GM23338 (cell line): ENCODE data around the gene RAMP1. TPM values are rescaled to one million over a fixed set of nuclear protein-coding genes. Genes with fewer than 3 reads are reported as not detected.

Experiments used
- ATAC-seq: fragments of 200-7000 bp; cut with Tn5 transposase; 3 replicates; pipeline ENCODE4 v1.9.1; 2020
- DNase-seq: peaks from one replicate; pipeline ENCODE4 v3.0.0-alpha.2; 2015; ENCODE audit warnings: low spot score
- H2AFZ ChIP-seq: fragments of 200-600 bp; sonication (generic); 2 replicates; pipeline ENCODE4 v1.8.0; 2016; ENCODE audit warnings: antibody characterized with exemption, mild to moderate bottlenecking, moderate library complexity
- H3F3A ChIP-seq: fragments of 200-600 bp; sonication (generic); replicated peaks from 2 replicates; pipeline ENCODE4 v1.8.0; 2017; ENCODE audit warnings: antibody characterized with exemption, mixed run types, low read depth
- H3K27ac ChIP-seq: fragments of 200-600 bp; sonication (generic); 2 replicates; pipeline ENCODE4 v1.6.1; 2016; ENCODE audit warnings: low read depth
- H3K27me3 ChIP-seq: fragments of 200-600 bp; sonication (generic); 2 replicates; pipeline ENCODE4 v1.8.0; 2016; ENCODE audit warnings: mild to moderate bottlenecking, mixed run types, moderate library complexity; ENCODE audit not compliant: insufficient read depth
- H3K36me3 ChIP-seq: fragments of 200-600 bp; sonication (generic); 2 replicates; pipeline ENCODE4 v1.8.0; 2016; ENCODE audit warnings: mild to moderate bottlenecking; ENCODE audit not compliant: insufficient read depth
- H3K4me1 ChIP-seq: fragments of 200-600 bp; sonication (generic); 2 replicates; pipeline ENCODE4 v1.8.0; 2016; ENCODE audit warnings: mild to moderate bottlenecking, moderate library complexity; ENCODE audit not compliant: insufficient read depth
- H3K4me2 ChIP-seq: fragments of 200-600 bp; sonication (generic); 2 replicates; pipeline ENCODE4 v1.7.1; 2017; ENCODE audit warnings: mixed run types
- H3K4me3 ChIP-seq: fragments of 200-600 bp; sonication (generic); 2 replicates; pipeline ENCODE4 v1.6.1; 2016; ENCODE audit warnings: mixed run types
- H3K79me2 ChIP-seq: fragments of 200-600 bp; sonication (generic); replicated peaks from 2 replicates; pipeline ENCODE4 v1.8.0; 2017; ENCODE audit warnings: mild to moderate bottlenecking; ENCODE audit not compliant: insufficient read depth
- H3K9me2 ChIP-seq: fragments of 200-600 bp; sonication (generic); 2 replicates; pipeline ENCODE4 v1.8.0; 2017; ENCODE audit not compliant: insufficient read depth
- H4K20me1 ChIP-seq: fragments of 200-600 bp; sonication (generic); replicated peaks from 2 replicates; pipeline ENCODE4 v1.8.0; 2017; ENCODE audit warnings: mild to moderate bottlenecking; ENCODE audit not compliant: insufficient read depth
- H3K27ac Mint-ChIP-seq: 2 replicates; pipeline ENCODE4 v1.8.0; 2020; ENCODE audit warnings: inconsistent platforms, mild to moderate bottlenecking, moderate library complexity, mixed read lengths
- H3K27me3 Mint-ChIP-seq: 3 replicates; pipeline ENCODE4 v1.8.0; 2022; ENCODE audit warnings: low read depth, mild to moderate bottlenecking, moderate library complexity, mixed read lengths, inconsistent platforms; ENCODE audit not compliant: insufficient read depth, poor library complexity
- H3K36me3 Mint-ChIP-seq: 3 replicates; pipeline ENCODE4 v1.8.0; 2021; ENCODE audit warnings: low read depth, mild to moderate bottlenecking, inconsistent platforms, moderate library complexity, mixed read lengths
- H3K4me1 Mint-ChIP-seq: 3 replicates; pipeline ENCODE4 v1.8.0; 2020; ENCODE audit warnings: mild to moderate bottlenecking, inconsistent platforms, mixed read lengths
- H3K4me3 Mint-ChIP-seq: 3 replicates; pipeline ENCODE4 v1.8.0; 2021; ENCODE audit warnings: moderate library complexity, mild to moderate bottlenecking, inconsistent platforms, mixed read lengths
- H3K9me3 Mint-ChIP-seq: 3 replicates; pipeline ENCODE4 v1.8.0; 2020; ENCODE audit warnings: moderate library complexity, mild to moderate bottlenecking, inconsistent platforms, mixed read lengths
- CREB1 ChIP-seq: fragments of 250-450 bp; sonication (Bioruptor Pico); IDR thresholded peaks from 2 replicates; pipeline ENCODE4 v1.5.0; 2020; ENCODE audit warnings: low read depth, mild to moderate bottlenecking, moderate library complexity
- ETS1 ChIP-seq: IDR thresholded peaks from 2 replicates; pipeline ENCODE4 v1.6.1; 2016; ENCODE audit warnings: antibody characterized with exemption
- EZH2 ChIP-seq: fragments of 200-600 bp; sonication (generic); IDR thresholded peaks from one replicate; pipeline ENCODE4 v1.8.0; 2017; ENCODE audit warnings: antibody characterized with exemption, mild to moderate bottlenecking, low read depth; ENCODE audit not compliant: unreplicated experiment
- EZH2phosphoT487 ChIP-seq: fragments of 200-600 bp; sonication (generic); IDR thresholded peaks from one replicate; pipeline ENCODE4 v1.8.1; 2018; ENCODE audit warnings: antibody characterized with exemption; ENCODE audit not compliant: unreplicated experiment
- JUNB ChIP-seq: IDR thresholded peaks from one replicate; pipeline ENCODE4 v1.6.1; 2016; ENCODE audit warnings: antibody characterized with exemption; ENCODE audit not compliant: unreplicated experiment
- NANOG ChIP-seq: IDR thresholded peaks from 2 replicates; pipeline ENCODE4 v1.6.1; 2016; ENCODE audit warnings: antibody characterized with exemption, borderline replicate concordance
- POLR2AphosphoS5 ChIP-seq: IDR thresholded peaks from 2 replicates; pipeline ENCODE4 v1.6.1; 2016; ENCODE audit warnings: antibody characterized with exemption, low read depth
- STAT1 ChIP-seq: IDR thresholded peaks from one replicate; pipeline ENCODE4 v1.6.1; 2016; ENCODE audit warnings: antibody characterized with exemption; ENCODE audit not compliant: unreplicated experiment
- ZNF114 ChIP-seq: fragments of 250-450 bp; sonication (Bioruptor Pico); IDR thresholded peaks from 2 replicates; pipeline ENCODE4 v1.5.0; 2020; ENCODE audit warnings: mild to moderate bottlenecking, moderate library complexity
- ZNF331 ChIP-seq: fragments of 250-450 bp; sonication (Bioruptor Pico); IDR thresholded peaks from 2 replicates; pipeline ENCODE4 v1.5.0; 2020; ENCODE audit warnings: low read depth, mild to moderate bottlenecking, moderate library complexity
- ZNF462 ChIP-seq: fragments of 250-450 bp; sonication (Bioruptor Pico); IDR thresholded peaks from 2 replicates; pipeline ENCODE4 v1.5.0; 2020; ENCODE audit warnings: mild to moderate bottlenecking, moderate library complexity
- polyA plus RNA-seq: library from polyadenylated mRNA; unstranded; fragments of >200 nt; fragmentation: Nextera tagmentation; extraction: Ambion mirVana; gene quantifications from 2 replicates; pipeline ENCODE4 v1.2.1, GENCODE V29; 2016
- total RNA-seq: library from RNA; depleted of rRNA; stranded (reverse); fragments of >200 nt; shearing (Covaris generic); gene quantifications from 2 replicates; pipeline ENCODE4 v1.2.3, GENCODE V29; 2014
- TF ChIP-seq, protein P1 (sequence below): IDR thresholded peaks from one replicate; pipeline ENCODE4 v1.6.1; 2018; ENCODE audit warnings: antibody characterized with exemption; ENCODE audit not compliant: unreplicated experiment

The RAMP1 gene
- total and polyA plus RNA-seq, 2 experiments from 2014 or later: 1.7 to 3.3 TPM

DNA sequence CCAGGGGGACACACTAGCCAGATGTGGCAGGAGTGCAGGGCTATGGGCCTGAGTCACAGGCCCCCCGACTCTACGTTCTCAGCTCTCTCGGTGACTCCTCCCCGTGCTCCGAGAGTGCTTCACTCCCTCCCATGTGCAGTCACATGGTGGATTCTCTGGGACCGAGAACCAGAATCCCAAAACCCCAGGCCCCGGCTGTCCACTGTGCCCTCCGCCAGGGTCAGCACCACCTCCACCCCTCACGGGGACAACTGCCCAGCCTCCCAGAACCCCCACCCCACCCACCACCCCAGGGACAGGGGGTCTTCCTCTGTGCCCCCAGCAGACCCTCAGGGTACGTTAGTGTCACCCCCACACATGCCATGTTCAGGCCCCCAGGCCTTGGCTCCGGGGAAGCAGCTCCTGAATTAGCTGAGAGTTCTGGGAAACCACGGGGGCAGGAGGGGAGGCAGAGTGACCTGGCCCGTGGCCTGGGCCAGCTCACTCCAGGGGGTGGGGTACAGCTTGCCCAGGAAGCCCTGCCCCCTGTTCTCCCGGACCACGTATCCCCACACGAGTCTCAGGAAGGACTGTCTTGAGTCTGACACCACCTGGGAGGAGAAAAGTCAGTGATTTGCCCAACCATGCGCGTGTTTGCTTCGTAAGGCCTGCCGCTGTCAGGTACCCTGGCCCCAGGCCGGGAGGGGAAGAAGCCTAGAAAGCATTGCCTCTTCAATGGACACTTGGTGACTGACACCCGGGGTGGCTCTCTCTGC, 4.4 kb downstream of the RAMP1 start:
- H3K4me1 ChIP-seq: 0 out of 2 replicates have a peak, but pooled peaks cover 4% of the 10 kb centered on the region
- H3K27ac ChIP-seq: no peak overlapping the region
- H3K27me3 ChIP-seq: peaks cover 25% of the 10 kb centered on the region
- no peaks in the 10 kb centered on the region for H3K79me2 ChIP-seq
- Mint-ChIP-seq H3K27ac (no peak overlapping the region), H3K4me1 (peaks cover 24% of the 10 kb centered on the region), H3K36me3 (no peaks in the 10 kb centered on the region), H3K9me3 (no peaks in the 10 kb centered on the region), H3K4me3 (no peak overlapping the region), H3K27me3 (peaks cover 28% of the 10 kb centered on the region)
- H3K4me3 ChIP-seq: no peak overlapping the region
- no peaks in the 10 kb centered on the region for H3K9me2 ChIP-seq
- H4K20me1 ChIP-seq: no peaks in the 10 kb centered on the region
- DNase-seq: no peak
- no peak for ATAC-seq
- no peak overlapping the region for H3K4me2 ChIP-seq
- H3K36me3 ChIP-seq: no peaks in the 10 kb centered on the region
- no peak overlapping the region for H2AFZ ChIP-seq
- H3F3A ChIP-seq: peaks cover 6% of the 10 kb centered on the region; the same call in 1 of the 2 replicates
- TF ChIP-seq NANOG: no peak
- no peak for TF ChIP-seq EZH2phosphoT487
- TF ChIP-seq ZNF331 (CRISPR knock-in tag): no peak
- no peak for TF ChIP-seq STAT1
- no peak for TF ChIP-seq ETS1
- no peak for TF ChIP-seq CREB1
- TF ChIP-seq EZH2: no peak
- TF ChIP-seq POLR2AphosphoS5: no peak
- TF ChIP-seq ZNF114 (CRISPR knock-in tag): no peak
- TF ChIP-seq JUNB: no peak
- no peak for TF ChIP-seq ZNF462
- TF ChIP-seq, protein P1, sequence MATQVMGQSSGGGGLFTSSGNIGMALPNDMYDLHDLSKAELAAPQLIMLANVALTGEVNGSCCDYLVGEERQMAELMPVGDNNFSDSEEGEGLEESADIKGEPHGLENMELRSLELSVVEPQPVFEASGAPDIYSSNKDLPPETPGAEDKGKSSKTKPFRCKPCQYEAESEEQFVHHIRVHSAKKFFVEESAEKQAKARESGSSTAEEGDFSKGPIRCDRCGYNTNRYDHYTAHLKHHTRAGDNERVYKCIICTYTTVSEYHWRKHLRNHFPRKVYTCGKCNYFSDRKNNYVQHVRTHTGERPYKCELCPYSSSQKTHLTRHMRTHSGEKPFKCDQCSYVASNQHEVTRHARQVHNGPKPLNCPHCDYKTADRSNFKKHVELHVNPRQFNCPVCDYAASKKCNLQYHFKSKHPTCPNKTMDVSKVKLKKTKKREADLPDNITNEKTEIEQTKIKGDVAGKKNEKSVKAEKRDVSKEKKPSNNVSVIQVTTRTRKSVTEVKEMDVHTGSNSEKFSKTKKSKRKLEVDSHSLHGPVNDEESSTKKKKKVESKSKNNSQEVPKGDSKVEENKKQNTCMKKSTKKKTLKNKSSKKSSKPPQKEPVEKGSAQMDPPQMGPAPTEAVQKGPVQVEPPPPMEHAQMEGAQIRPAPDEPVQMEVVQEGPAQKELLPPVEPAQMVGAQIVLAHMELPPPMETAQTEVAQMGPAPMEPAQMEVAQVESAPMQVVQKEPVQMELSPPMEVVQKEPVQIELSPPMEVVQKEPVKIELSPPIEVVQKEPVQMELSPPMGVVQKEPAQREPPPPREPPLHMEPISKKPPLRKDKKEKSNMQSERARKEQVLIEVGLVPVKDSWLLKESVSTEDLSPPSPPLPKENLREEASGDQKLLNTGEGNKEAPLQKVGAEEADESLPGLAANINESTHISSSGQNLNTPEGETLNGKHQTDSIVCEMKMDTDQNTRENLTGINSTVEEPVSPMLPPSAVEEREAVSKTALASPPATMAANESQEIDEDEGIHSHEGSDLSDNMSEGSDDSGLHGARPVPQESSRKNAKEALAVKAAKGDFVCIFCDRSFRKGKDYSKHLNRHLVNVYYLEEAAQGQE: no peak
